Endothelial cell of umbilical vein (primary cell): ENCODE measurements around the gene ACSBG1.

Experiments
- CTCF ChIP-seq, 2 donors: IDR thresholded peaks; 1 replicate in 1 of 2; 2 replicates in 1 of 2; pipeline ENCODE4 v1.5.1; 2011; ENCODE audit warnings: low read length in 2 of 2, mild to moderate bottlenecking in 2 of 2, moderate library complexity in 2 of 2, control low read depth in 1 of 2, inconsistent platforms in 1 of 2, low read depth in 1 of 2; ENCODE audit not compliant: insufficient read depth in 1 of 2; ENCODE audit errors: extremely low read depth in 1 of 2
- EZH2 ChIP-seq: IDR thresholded peaks from 2 replicates; pipeline ENCODE4 v1.6.1; 2012; ENCODE audit warnings: borderline replicate concordance, low read depth, mild to moderate bottlenecking, moderate library complexity, low read length, inconsistent platforms; ENCODE audit not compliant: severe bottlenecking
- FOS ChIP-seq: IDR thresholded peaks from 2 replicates; pipeline ENCODE4 v1.6.1; 2011; ENCODE audit warnings: mild to moderate bottlenecking, low read length, moderate library complexity, borderline replicate concordance; ENCODE audit not compliant: insufficient read depth
- MYC ChIP-seq: IDR thresholded peaks from one replicate; pipeline ENCODE4 v1.6.1; 2011; ENCODE audit warnings: mild to moderate bottlenecking, low read depth, low read length
- POLR2A ChIP-seq: IDR thresholded peaks from 2 replicates; pipeline ENCODE4 v1.6.1; 2012; ENCODE audit warnings: low read depth, mild to moderate bottlenecking, control low read depth, low read length
- POLR2AphosphoS5 ChIP-seq: IDR thresholded peaks from 2 replicates; pipeline ENCODE4 v1.6.1; 2012; ENCODE audit warnings: low read depth, mild to moderate bottlenecking, control low read depth, low read length, moderate library complexity; ENCODE audit not compliant: insufficient read depth

DNA sequence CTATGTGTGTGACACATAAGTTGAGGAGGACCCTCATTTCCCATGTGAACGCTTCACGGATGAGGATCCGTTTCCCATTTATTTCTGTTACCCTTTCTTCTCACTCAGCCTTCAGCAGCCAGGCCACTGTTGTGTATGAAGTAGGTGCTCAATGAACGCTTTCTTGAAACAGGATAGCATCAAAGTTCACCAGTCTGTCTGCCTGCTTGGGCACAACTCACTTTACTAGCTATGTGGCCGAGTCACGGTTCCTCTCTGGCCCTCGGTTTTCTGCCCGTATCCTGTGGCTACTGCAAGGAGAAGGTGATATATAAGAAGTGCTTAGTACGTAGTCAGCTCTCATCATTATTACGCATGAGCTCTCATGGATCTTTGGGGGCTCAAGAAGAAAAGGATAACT lies 22.4 kb downstream of the ACSBG1 start:
- TF ChIP-seq CTCF (IDR thresholded peaks at IDR 0.05; ENCODE audit: extremely low read depth in 1 of 2, insufficient read depth in 1 of 2, low read depth in 1 of 2, low read length in 2 of 2) (no peak), EZH2 (no peak), POLR2A (no peak), MYC (no peak), POLR2AphosphoS5 (no peak), FOS (no peak)
